Lower leg skin (tissue), 3 donors: Measurements from ENCODE around the gene RAD9A.

ENCODE experiments used
- POLR2A ChIP-seq, 2 donors: fragments of 450-650 bp; IDR thresholded peaks; one replicate each; pipeline ENCODE4 v1.6.1; 2016 to 2017; ENCODE audit warnings: antibody characterized with exemption in 2 of 2, mild to moderate bottlenecking in 1 of 2, moderate library complexity in 1 of 2
- TF ChIP-seq, protein P1 (sequence below), 3 donors: fragments of 450-650 bp; IDR thresholded peaks; one replicate each; pipeline ENCODE4 v1.5.1; 2016; ENCODE audit warnings: antibody characterized with exemption in 3 of 3, mild to moderate bottlenecking in 3 of 3, moderate library complexity in 2 of 3

- TF ChIP-seq, protein P1, sequence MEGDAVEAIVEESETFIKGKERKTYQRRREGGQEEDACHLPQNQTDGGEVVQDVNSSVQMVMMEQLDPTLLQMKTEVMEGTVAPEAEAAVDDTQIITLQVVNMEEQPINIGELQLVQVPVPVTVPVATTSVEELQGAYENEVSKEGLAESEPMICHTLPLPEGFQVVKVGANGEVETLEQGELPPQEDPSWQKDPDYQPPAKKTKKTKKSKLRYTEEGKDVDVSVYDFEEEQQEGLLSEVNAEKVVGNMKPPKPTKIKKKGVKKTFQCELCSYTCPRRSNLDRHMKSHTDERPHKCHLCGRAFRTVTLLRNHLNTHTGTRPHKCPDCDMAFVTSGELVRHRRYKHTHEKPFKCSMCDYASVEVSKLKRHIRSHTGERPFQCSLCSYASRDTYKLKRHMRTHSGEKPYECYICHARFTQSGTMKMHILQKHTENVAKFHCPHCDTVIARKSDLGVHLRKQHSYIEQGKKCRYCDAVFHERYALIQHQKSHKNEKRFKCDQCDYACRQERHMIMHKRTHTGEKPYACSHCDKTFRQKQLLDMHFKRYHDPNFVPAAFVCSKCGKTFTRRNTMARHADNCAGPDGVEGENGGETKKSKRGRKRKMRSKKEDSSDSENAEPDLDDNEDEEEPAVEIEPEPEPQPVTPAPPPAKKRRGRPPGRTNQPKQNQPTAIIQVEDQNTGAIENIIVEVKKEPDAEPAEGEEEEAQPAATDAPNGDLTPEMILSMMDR (IDR thresholded peaks at IDR 0.05): no peak
- TF ChIP-seq POLR2A (IDR thresholded peaks at IDR 0.05): no peak
Observed at GRCh38 chr11:67407688-67408163, 15.9 kb downstream of the RAD9A start.
